Type B pancreatic cell (in vitro differentiated cells): ENCODE data around the gene CARD11. TPM values are rescaled to one million over a fixed set of nuclear protein-coding genes. Genes with fewer than 3 reads are reported as not detected.
"Not testable (repeated sequence)": the region's sequence is repeated elsewhere in the genome, so short reads cannot be mapped to it uniquely, and the experiment has no call there.

Experiments used
- DNase-seq: peaks from one replicate; pipeline ENCODE4 v3.0.0; 2021; ENCODE audit warnings: mixed read lengths; ENCODE audit not compliant: unreplicated experiment; ENCODE audit errors: extremely low spot score
- H3K27ac Mint-ChIP-seq: 2 replicates; pipeline ENCODE4 v1.8.0; 2021; ENCODE audit warnings: mild to moderate bottlenecking, mixed read lengths
- H3K27me3 Mint-ChIP-seq: 2 replicates; pipeline ENCODE4 v1.8.0; 2021; ENCODE audit warnings: mixed read lengths
- H3K36me3 Mint-ChIP-seq: 2 replicates; pipeline ENCODE4 v1.8.0; 2021; ENCODE audit warnings: mixed read lengths
- H3K4me1 Mint-ChIP-seq: one replicate; pipeline ENCODE4 v1.8.0; 2021; ENCODE audit warnings: mixed read lengths; ENCODE audit not compliant: unreplicated experiment
- H3K4me3 Mint-ChIP-seq: 2 replicates; pipeline ENCODE4 v1.8.0; 2021; ENCODE audit warnings: mild to moderate bottlenecking, mixed read lengths
- H3K9me3 Mint-ChIP-seq: 2 replicates; pipeline ENCODE4 v1.8.0; 2021; ENCODE audit warnings: mixed read lengths
- CTCF ChIP-seq: fragments of 200-600 bp; sonication (generic); conservative IDR thresholded peaks from 2 replicates; pipeline ENCODE4 v1.5.0; 2021; ENCODE audit warnings: antibody characterized with exemption, mild to moderate bottlenecking
- total RNA-seq: library from RNA; stranded (reverse); gene quantifications from 2 replicates; pipeline ENCODE4 v1.2.1, GENCODE V29; 2021; ENCODE audit warnings: low replicate concordance

CARD11 gene
- total RNA-seq, 1 donor from 2014 or later: 11.6 TPM

GRCh38 chr7:2922348-2922691 is 121.3 kb downstream of the CARD11 start:
- Mint-ChIP-seq H3K36me3 (peaks cover 11% of the 10 kb centered on the region), H3K27me3 (no peaks in the 10 kb centered on the region), H3K27ac (no peak overlapping the region), H3K9me3 (peaks cover 8% of the 10 kb centered on the region), H3K4me3 (no peak overlapping the region), H3K4me1 (peaks cover 9% of the 10 kb centered on the region)
- no peak for TF ChIP-seq CTCF
- no peak for DNase-seq

- Mint-ChIP-seq H3K27me3 (peaks cover 3% of the 10 kb centered on the region), H3K27ac (no peak overlapping the region), H3K36me3 (peaks cover 14% of the 10 kb centered on the region), H3K9me3 (peaks cover 8% of the 10 kb centered on the region), H3K4me1 (peaks cover 9% of the 10 kb centered on the region), H3K4me3 (no peak overlapping the region)
- DNase-seq: no peak
- peak; percentile 65 for TF ChIP-seq CTCF
Observed at GRCh38 chr7:2921653-2922347, 121.9 kb downstream of the CARD11 start.

GRCh38 chr7:2920956-2921652 is 122.6 kb downstream of the CARD11 start:
- H3K27ac Mint-ChIP-seq: no peak overlapping the region
- peaks cover 9% of the 10 kb centered on the region for H3K4me1 Mint-ChIP-seq
- peaks cover 18% of the 10 kb centered on the region for H3K36me3 Mint-ChIP-seq
- no peak for DNase-seq
- H3K9me3 Mint-ChIP-seq: peaks cover 8% of the 10 kb centered on the region
- H3K27me3 Mint-ChIP-seq: peaks cover 4% of the 10 kb centered on the region
- TF ChIP-seq CTCF: no peak
- H3K4me3 Mint-ChIP-seq: no peak overlapping the region

- not testable (repeated sequence) for H3K4me1 Mint-ChIP-seq, H3K27me3 Mint-ChIP-seq, H3K4me3 Mint-ChIP-seq, H3K9me3 Mint-ChIP-seq, H3K27ac Mint-ChIP-seq, DNase-seq
- H3K36me3 Mint-ChIP-seq: peaks cover 18% of the 10 kb centered on the region
Observed at GRCh38 chr7:2920480-2920879, 123.2 kb downstream of the CARD11 start.

GRCh38 chr7:2920041-2920440 is 123.6 kb downstream of the CARD11 start:
- Mint-ChIP-seq H3K27me3 (peaks cover 4% of the 10 kb centered on the region), H3K27ac (no peak overlapping the region), H3K36me3 (peaks cover 18% of the 10 kb centered on the region), H3K9me3 (peaks cover 8% of the 10 kb centered on the region), H3K4me3 (no peak overlapping the region), H3K4me1 (peaks cover 9% of the 10 kb centered on the region)
- DNase-seq: no peak
- no peak for TF ChIP-seq CTCF

- H3K27ac Mint-ChIP-seq: no peak overlapping the region
- no peak for TF ChIP-seq CTCF
- peaks cover 9% of the 10 kb centered on the region for H3K4me1 Mint-ChIP-seq
- no peak for DNase-seq
- H3K27me3 Mint-ChIP-seq: peaks cover 4% of the 10 kb centered on the region
- H3K4me3 Mint-ChIP-seq: no peak overlapping the region
- peaks cover 8% of the 10 kb centered on the region for H3K9me3 Mint-ChIP-seq
- peaks cover 18% of the 10 kb centered on the region for H3K36me3 Mint-ChIP-seq
Observed at GRCh38 chr7:2919256-2919655, 124.4 kb downstream of the CARD11 start.
